GM19043 (cell line): ENCODE results near the gene GCGR.

Experiments
- ATAC-seq: cut with Tn5 transposase; IDR thresholded peaks from one replicate; pipeline ENCODE4 v1.9.1; 2021; ENCODE audit warnings: low read depth; ENCODE audit not compliant: unreplicated experiment

Gene GCGR

DNA sequence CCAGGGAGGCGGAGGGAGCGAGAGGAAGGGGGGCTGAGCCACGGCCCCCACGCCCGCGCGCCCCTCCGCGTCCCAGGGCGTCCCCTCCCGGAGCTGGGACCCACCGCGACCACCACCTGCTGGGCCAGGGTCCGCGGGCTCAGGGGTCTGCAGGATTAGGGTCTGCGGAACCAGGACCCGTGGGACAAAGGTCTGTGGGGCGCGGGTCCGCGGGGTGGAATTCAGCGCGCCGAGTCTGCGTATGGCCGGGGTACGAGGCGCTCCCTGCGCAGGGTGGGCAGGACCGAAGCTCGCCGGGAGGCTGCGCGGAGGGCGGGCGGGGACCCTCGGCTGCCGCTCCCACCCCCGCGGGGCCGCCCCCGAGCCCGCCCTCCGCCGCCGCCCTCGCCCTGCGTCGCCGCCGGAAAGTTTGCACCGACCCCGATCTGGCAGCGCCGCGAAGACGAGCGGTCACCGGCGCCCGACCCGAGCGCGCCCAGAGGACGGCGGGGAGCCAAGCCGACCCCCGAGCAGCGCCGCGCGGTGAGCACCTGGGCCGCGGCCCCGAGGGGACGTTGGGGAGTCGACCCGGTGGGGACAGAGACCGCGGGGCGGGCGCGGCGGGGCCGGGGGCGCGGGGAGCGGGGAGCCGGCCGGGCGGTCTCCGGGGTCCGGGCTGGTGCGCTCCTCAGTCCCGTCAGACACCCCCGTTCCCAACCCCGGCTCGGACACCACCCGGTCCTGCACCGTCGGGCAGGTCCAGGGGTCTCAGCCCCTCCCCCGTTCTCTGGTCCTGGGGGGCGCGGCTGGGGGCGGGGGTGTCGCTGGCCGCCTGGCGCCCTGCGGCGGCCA lies at the start of gene GCGR:
TSS of gene GCGR (plus strand) at position 423 of the 831 bp plus-strand sequence. CDS start 4,869 bp downstream, outside the sequence.
- no peak for ATAC-seq

- ATAC-seq = no peak
Measured at GRCh38 chr17:81792675-81793615, 11.0 kb upstream of the GCGR start.

DNA sequence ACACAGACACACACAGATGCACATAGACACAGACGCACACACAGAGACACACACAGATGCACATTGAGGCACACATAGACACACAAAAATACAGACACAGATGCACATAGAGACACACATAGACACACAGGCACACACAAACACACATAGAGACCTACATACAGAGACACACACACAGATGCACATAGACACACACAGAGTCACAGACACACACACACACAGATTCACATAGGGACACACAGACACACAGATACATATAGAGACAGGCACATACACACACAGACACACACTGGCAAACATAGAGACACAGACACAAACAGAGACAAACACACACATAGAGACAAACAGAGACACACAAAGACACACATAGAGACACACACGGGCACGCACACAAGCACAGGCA lies 9.9 kb upstream of the GCGR start:
- no peak for ATAC-seq

DNA sequence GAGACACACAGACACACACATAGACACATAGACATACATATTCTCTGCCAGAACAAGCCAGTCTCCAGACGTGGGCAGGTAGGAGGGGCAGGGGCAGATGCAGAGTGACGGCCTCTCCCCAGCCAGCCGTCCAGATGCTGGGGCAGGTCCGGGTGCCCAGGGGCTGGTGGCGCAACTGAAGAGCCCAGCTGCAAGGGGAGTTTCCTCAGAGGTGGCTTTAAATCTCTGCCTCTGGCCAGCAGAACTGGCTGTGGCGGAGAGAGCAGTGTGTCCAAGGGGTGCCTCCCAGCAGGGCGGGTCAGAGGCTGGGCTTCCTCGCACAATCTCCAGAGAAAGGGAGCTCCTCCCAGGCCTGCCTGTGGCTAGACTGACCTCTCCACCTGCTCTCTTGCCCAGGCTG lies 9.4 kb upstream of the GCGR start:
- ATAC-seq = no peak

DNA sequence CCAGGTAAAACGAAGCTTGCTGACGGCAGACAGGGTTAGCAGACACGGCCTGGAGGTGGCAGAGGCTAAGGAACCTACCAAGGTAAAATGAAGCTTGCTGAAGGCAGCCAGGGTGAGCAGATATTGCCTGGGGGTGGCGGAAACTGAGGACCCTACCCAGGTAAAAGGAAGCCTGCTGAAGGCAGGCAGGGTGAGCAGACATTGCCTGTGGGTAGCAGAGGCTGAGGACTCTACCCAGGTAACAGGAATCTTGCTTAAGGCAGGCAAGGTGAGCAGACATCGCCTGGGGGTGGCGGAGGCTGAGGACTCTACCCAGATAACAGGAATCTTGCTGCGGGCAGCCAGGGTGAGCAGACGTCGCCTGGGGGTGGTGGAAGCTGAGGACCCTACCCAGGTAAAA lies 2.6 kb upstream of the GCGR start:
- ATAC-seq = no peak

DNA sequence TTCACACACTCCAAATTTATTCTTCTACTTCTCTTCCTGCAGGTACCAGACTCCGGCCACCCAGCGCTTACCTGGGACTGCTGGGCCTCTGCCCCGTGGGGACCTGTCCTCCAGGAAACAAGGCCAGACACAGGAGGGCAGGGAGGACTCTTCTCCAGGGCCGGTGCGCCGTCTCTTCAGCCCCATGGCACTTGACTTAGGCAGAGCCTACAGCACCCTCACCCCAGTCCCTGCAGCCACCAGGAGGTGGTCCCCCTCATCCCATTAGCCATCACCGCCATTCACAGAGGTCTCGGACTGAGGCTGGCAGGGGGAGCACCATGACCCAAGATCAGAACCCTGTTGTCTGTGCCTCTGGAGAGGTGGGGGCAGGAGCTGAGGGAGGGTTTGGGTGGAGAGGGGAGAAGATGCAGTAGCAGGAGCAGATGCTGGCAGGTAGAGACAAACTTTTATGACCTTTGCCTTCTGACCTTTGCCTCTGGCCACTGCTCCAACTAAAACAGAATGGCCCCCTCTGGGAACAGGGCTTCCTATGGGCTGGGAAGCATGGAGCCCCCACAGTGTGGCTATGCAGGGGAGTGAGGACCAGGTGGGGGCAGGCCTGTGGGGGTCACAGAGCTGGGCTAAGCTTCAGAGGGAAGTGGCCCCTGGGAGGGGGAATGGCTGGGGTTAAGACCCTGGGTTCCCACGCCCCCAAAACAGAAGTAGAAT lies 1.7 kb upstream of the GCGR start:
- no peak for ATAC-seq

GRCh38 chr17:81802856-81803643 lies 900 bp upstream of the GCGR start:
- ATAC-seq = no peak

DNA sequence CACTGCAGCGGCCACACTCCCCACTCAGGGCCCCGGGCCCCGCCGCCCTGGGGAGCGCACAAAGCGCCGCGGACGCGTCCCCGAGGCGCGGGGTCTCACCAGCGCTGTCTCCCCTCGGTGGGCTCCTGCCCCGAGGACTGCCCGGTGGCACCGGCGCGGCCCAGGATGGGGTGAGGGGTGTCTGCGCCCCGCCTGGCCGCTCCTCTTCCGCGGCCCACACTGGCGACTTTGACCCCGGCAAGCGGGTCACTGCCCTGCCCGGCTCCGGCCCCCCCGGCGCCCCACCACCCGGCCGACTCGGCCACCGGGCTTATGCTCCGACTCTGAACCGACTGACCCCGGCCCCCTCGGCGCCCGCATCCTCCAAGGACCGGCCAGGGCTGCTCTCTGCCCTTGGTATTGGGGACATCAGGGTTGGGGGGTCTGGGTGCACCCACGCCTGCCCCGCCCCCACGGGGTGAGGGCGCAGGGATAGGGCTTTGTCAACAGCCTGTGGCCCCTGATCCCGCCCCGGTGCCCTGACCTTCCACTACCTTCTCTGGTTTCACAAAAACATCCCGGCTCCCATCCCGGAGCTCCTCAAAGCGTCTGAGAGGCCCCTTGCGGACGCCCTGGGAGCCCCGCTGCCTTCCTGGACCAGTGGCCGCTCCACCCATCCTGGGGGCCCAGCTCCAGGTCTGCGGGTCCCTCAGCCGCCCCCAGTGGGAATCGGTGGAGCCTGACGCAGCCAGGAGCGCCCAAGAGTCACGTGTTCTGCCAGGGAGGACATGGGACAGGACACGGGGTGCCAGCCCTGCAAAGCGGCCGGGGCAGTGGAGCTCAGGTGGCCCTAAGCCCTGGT lies 829 bp downstream of the GCGR start:
- ATAC-seq = no peak

GRCh38 chr17:81805707-81806460 lies 1.9 kb downstream of the GCGR start:
- no peak for ATAC-seq

GRCh38 chr17:81806461-81807209 lies 2.7 kb downstream of the GCGR start:
- ATAC-seq = no peak

DNA sequence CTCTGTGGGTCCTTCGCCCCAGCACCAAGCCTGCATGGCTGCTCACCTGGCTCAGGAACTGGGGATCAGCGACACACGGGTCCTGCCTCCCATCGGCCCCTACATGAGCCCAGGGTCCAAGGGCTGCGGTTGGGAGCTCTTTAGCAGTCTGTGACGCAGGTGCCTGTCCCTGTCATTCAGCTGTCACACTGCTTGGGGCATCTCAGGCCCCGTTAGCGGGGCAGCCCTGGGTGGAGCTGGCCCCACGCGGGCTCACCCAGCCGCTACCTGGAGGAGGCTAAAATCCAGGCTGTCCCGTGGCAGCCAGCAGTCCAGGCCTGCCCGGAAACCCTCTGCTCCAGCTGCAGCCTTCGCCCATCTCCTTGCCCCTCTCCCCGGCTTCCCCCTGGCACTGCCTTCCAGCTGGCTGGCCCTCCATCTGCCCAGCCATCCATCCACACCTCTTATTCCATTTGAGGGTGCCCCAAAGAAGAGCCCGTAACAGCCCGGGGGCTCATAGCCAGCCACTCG lies 3.3 kb downstream of the GCGR start:
- ATAC-seq = no peak

GRCh38 chr17:81807839-81808238 lies 3.9 kb downstream of the GCGR start:
- ATAC-seq = no peak

DNA sequence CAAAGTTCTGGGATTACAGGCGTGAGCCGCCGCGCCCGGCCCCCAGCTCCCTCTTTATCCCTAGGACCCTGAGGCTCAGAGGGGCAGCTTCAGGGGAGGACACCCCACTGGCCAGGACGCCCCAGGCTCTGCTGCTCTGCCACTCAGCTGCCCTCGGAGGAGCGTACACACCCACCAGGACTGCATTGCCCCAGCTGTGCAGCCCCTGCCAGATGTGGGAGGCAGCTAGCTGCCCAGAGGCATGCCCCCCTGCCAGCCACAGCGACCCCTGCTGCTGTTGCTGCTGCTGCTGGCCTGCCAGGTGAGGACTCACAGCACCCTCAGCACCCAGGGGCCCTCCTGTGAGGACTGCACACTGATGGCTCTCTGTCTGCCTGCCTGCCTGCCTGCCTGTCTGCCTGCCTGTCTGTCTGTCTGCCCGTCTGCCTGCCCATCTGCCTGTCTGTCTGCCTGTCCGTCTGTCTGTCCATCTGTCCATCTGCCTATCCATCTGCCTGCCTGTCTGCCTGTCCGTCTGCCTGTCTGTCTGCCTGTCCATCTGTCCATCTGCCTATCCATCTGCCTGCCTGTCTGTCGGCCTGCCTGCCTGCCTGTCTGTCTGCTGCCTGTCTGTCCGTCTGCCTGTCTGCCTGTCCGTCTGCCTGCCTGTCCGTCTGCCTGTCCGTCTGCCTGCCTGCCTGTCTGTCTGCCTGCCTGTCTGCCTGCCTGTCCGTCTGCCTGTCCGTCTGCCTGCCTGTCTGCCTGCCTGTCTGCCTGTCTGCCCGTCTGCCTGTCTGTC lies 5.0 kb downstream of the GCGR start:
- no peak for ATAC-seq

GRCh38 chr17:81809556-81809998 lies 5.6 kb downstream of the GCGR start:
- no peak for ATAC-seq

- no peak for ATAC-seq
Measured at GRCh38 chr17:81810476-81810875, 6.5 kb downstream of the GCGR start.

DNA sequence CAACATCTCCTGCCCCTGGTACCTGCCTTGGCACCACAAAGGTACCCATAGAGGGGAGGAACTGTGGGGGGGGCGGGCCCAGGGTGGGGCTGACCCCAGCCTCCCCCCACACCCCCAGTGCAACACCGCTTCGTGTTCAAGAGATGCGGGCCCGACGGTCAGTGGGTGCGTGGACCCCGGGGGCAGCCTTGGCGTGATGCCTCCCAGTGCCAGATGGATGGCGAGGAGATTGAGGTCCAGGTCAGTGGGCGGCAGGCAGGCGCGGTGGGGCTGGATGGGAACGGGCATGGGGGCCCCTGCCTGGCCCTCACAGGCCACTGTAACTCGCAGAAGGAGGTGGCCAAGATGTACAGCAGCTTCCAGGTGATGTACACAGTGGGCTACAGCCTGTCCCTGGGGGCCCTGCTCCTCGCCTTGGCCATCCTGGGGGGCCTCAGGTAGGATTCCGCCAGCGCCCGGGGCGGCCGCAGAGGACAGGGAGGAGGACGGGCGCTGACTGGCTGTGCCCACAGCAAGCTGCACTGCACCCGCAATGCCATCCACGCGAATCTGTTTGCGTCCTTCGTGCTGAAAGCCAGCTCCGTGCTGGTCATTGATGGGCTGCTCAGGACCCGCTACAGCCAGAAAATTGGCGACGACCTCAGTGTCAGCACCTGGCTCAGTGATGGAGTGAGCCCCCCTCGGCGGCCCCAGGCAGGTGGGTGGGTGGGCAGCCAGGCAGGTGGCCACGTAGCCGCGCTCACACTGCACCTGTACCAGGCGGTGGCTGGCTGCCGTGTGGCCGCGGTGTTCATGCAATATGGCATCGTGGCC lies 7.1 kb downstream of the GCGR start:
- no peak for ATAC-seq
